ENCODE results near the gene HDAC9. TPM values are rescaled to one million over a fixed set of nuclear protein-coding genes. Genes with fewer than 3 reads are reported as not detected.

The HDAC9 gene
- total RNA-seq, 1 donor from 2014 or later: 28.6 TPM

DNA sequence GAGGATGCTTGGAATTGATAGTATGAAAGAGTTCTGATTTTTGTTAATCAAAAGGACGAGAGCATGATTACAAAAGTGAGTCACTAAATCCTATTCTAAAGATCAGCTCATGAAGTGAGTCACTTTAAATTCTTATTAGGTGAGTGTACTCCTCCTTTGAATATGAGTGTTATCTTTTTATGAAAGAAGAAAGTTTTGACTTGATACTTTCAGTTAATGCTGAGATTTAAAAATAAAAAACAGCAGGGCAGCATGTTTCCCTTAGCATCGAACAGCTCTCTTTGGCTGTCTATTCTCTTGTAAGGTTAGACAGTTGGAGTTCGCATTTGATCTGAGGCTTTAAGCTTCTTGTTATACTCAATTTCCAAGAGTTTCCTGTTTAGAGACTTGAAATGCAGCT is 399.9 kb downstream of the HDAC9 start:
- Histone ChIP-seq H3K79me2 (ENCODE audit: low read depth) (no peaks in the 10 kb centered on the region), H2AFZ (replicated peaks) (no peak overlapping the region), H3K36me3 (no peaks in the 10 kb centered on the region), H3K4me2 (no peak overlapping the region), H3K4me3 (no peak overlapping the region), H3F3A (ENCODE audit: low read depth) (no peaks in the 10 kb centered on the region), H3K9ac (no peak overlapping the region), H3K27me3 (no peaks in the 10 kb centered on the region), H4K20me1 (ENCODE audit: low read depth) (no peaks in the 10 kb centered on the region), H3K9me3 (ENCODE audit: low read depth) (no peaks in the 10 kb centered on the region), H3K4me1 (no peaks in the 10 kb centered on the region), H3K27ac (no peak overlapping the region)
- Mint-ChIP-seq H3K4me1 (peaks cover 6% of the 10 kb centered on the region), H3K27me3 (ENCODE audit: insufficient read depth, low read depth) (no peaks in the 10 kb centered on the region), H3K9me3 (no peaks in the 10 kb centered on the region), H3K4me3 (no peak overlapping the region), H3K27ac (no peak overlapping the region), H3K36me3 (no peaks in the 10 kb centered on the region)
- TF ChIP-seq CTCF (IDR thresholded peaks at IDR 0.05): no peak
- no peak for TF ChIP-seq EZH2 (IDR thresholded peaks at IDR 0.05)
- no peak for TF ChIP-seq EZH2phosphoT487 (IDR thresholded peaks at IDR 0.05)
- DNase-seq (ENCODE audit: low spot score): no peak

DNA sequence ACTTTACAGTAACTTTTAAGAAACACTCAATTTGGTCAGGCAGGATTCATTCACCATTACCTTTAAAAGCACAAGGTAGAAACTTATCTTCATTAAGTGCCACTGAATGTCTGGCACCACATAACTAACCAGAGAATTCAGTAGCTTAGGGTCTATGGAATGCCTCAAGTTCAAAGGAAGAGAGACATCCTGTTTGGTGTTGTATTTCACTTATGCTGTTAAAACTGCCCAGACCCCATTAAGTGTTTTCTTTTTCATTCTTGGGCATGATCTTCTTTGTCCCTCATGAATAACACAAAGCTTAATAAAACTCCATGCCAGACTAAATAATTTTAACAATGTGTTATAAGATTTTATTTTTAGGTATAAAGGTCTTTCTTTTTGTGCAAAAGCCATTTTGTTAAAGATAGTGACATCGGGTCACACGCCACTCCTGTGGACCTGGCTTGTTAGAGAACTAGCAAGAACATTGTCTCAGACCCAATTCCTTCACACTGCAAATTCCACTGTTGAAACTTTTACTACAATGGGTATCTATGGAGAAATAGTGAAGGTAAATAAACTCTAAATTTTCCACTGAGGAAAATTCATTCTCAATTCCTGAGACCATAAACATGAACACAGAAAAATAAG is 400.9 kb downstream of the HDAC9 start:
- no peaks in the 10 kb centered on the region for H3K27me3 ChIP-seq

DNA sequence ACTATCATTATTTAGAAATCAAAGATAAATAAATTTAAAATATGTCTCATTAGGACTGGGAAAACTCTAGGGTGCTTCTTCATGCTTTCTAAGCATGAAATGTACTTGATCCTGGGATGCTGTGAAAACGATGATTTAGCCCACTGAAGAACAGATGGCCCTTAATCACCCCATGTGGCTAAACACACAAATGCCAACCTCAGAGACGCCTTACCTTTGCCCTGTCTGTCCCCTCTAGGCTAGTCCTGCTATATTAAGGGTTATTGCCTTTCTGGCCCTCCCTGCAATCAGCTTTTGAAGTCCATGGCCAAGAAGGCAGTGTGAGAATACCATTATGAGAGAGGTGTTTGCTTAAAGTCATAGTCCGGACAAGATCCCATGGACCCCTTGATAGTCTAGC is 404.7 kb downstream of the HDAC9 start:
- no peaks in the 10 kb centered on the region for H3K36me3 Mint-ChIP-seq
- Histone ChIP-seq H3K4me3 (no peak overlapping the region), H3K4me1 (no peaks in the 10 kb centered on the region), H3K9me3 (ENCODE audit: low read depth) (no peaks in the 10 kb centered on the region), H2AFZ (replicated peaks) (no peak overlapping the region), H3K36me3 (no peaks in the 10 kb centered on the region), H3K27ac (no peak overlapping the region), H3K4me2 (no peak overlapping the region), H3K27me3 (no peaks in the 10 kb centered on the region), H4K20me1 (ENCODE audit: low read depth) (no peaks in the 10 kb centered on the region), H3K79me2 (ENCODE audit: low read depth) (no peaks in the 10 kb centered on the region), H3K9ac (no peak overlapping the region), H3F3A (ENCODE audit: low read depth) (no peaks in the 10 kb centered on the region)
- no peak overlapping the region for H3K4me3 Mint-ChIP-seq
- DNase-seq (ENCODE audit: low spot score): no peak
- peaks cover 6% of the 10 kb centered on the region for H3K4me1 Mint-ChIP-seq
- H3K27ac Mint-ChIP-seq: no peak overlapping the region
- TF ChIP-seq EZH2 (IDR thresholded peaks at IDR 0.05): no peak
- no peak for TF ChIP-seq EZH2phosphoT487 (IDR thresholded peaks at IDR 0.05)
- TF ChIP-seq CTCF (IDR thresholded peaks at IDR 0.05): no peak
- no peaks in the 10 kb centered on the region for H3K27me3 Mint-ChIP-seq (ENCODE audit: insufficient read depth, low read depth)
- no peaks in the 10 kb centered on the region for H3K9me3 Mint-ChIP-seq

More for the DNA sequence above, 400.9 kb downstream of the HDAC9 start:
- H3K36me3 ChIP-seq: no peaks in the 10 kb centered on the region
- no peaks in the 10 kb centered on the region for H3K9me3 ChIP-seq (ENCODE audit: low read depth)
- H3K27ac ChIP-seq: no peak overlapping the region
- Mint-ChIP-seq H3K36me3 (no peaks in the 10 kb centered on the region), H3K4me3 (no peak overlapping the region), H3K4me1 (peaks cover 6% of the 10 kb centered on the region), H3K27ac (no peak overlapping the region), H3K27me3 (ENCODE audit: insufficient read depth, low read depth) (no peaks in the 10 kb centered on the region), H3K9me3 (no peaks in the 10 kb centered on the region)
- no peak overlapping the region for H3K9ac ChIP-seq
- DNase-seq (ENCODE audit: low spot score): no peak
- no peaks in the 10 kb centered on the region for H4K20me1 ChIP-seq (ENCODE audit: low read depth)
- H3K4me2 ChIP-seq: no peak overlapping the region
- no peaks in the 10 kb centered on the region for H3K79me2 ChIP-seq (ENCODE audit: low read depth)
- no peaks in the 10 kb centered on the region for H3K4me1 ChIP-seq
- no peak overlapping the region for H3K4me3 ChIP-seq
- no peak overlapping the region for H2AFZ ChIP-seq (replicated peaks)
- H3F3A ChIP-seq (ENCODE audit: low read depth): no peaks in the 10 kb centered on the region
- TF ChIP-seq EZH2 (IDR thresholded peaks at IDR 0.05) (no peak), CTCF (IDR thresholded peaks at IDR 0.05) (no peak), EZH2phosphoT487 (IDR thresholded peaks at IDR 0.05) (no peak)
